ENCODE results near the gene DYNLT2. TPM values are rescaled to one million over a fixed set of nuclear protein-coding genes. Genes with fewer than 3 reads are reported as not detected.

The DYNLT2 gene
- total and polyA plus RNA-seq, 2 of the 13 experiments (the other 11 are each of a cell fraction or from before 2014, with no cell fraction given), result 2.1 to 4.3 TPM

- H3K79me2 ChIP-seq (ENCODE audit: insufficient read depth, low read length), result peaks cover 16% of the 10 kb centered on the region
- FAIRE-seq (peak; percentile 89), ATAC-seq (peak; percentile 89), DNase-seq (ENCODE audit: low spot score) (peak; percentile 82)
- H4K20me1 ChIP-seq (ENCODE audit: insufficient read depth, low read length), result no peaks in the 10 kb centered on the region
- intact Hi-C loops (cut with micrococcal nuclease; ENCODE audit: unreplicated experiment) (loop anchor here (1.0 to 2.0 kb wide), 7 partner anchors 9 to 833 kb away; partner anchors contain the start of genes DYNLT2 and ERMARD), in situ Hi-C loops (cut with HindIII; ENCODE audit: extremely low pct_ligation_motif_present, low pct_unique_long_range_greater_than_20kb) (loop anchor here (5.0 kb wide), 1 partner anchor 92 kb away; no protein-coding TSS in a partner anchor)
- H3K4me3 ChIP-seq (replicated peaks in 1 of 3; ENCODE audit: insufficient read depth in 1 of 3, low read depth in 2 of 3, low read length in 3 of 3), result peak overlapping the region; percentile 64 to 80 (median 65)
- H3K27ac ChIP-seq (ENCODE audit: extremely low read length, insufficient read depth, low read length), result peak overlapping the region; percentile 85
- CTCF ChIA-PET (ENCODE audit: low intra/inter-chr PET ratio, low total read pairs), result interaction anchor here (0.7 to 1.9 kb wide), 4 partner anchors 9 to 740 kb away, joined by 3 to 15 read pairs (median 4); no protein-coding TSS in a partner anchor
- 0% methylated on average over 53 of the region's 61 CpGs for WGBS (ENCODE audit: low lambda C conversion rate)
- no peaks in the 10 kb centered on the region for H3K27me3 ChIP-seq (ENCODE audit: control insufficient read depth in 1 of 2, insufficient read depth in 2 of 2, low read length in 2 of 2)
- peaks cover 58% of the 10 kb centered on the region for H3K4me1 ChIP-seq (ENCODE audit: insufficient read depth, low read length)
- peak overlapping the region; percentile 93 for H2AFZ ChIP-seq (ENCODE audit: low read length)
- TSS peak; percentile 78 for BruUV-seq (replicated peaks)
- H3K36me3 ChIP-seq (replicated peaks in 1 of 2; ENCODE audit: control insufficient read depth in 1 of 2, insufficient read depth in 2 of 2, low read length in 2 of 2), result no peaks in the 10 kb centered on the region
- no peaks in the 10 kb centered on the region for H3K9me3 ChIP-seq (ENCODE audit: low read length)
- H3K4me2 ChIP-seq (ENCODE audit: low read depth, low read length), result peak overlapping the region; percentile 93
- peak overlapping the region; percentile 64 for H3K9ac ChIP-seq (ENCODE audit: insufficient read depth, low read depth, low read length)
- POLR2A ChIA-PET, result interaction anchor here (0.5 to 3.9 kb wide), 23 partner anchors 10 to 763 kb away, joined by 3 to 198 read pairs (median 4); partner anchors contain the start of genes C6orf120, DYNLT2, ERMARD and FAM120B
- TF ChIP-seq NFYB (CRISPR knock-in tag; IDR thresholded peaks at IDR 0.05) (no peak), YY1 (IDR thresholded peaks at IDR 0.05; ENCODE audit: insufficient read depth, insufficient replicate concordance, low read depth, low read length) (peak; percentile 78), STAG1 (CRISPR knock-in tag; IDR thresholded peaks at IDR 0.05) (peak; percentile 96), NKX3-1 (CRISPR knock-in tag; IDR thresholded peaks at IDR 0.05) (no peak), ZNF335 (CRISPR knock-in tag; IDR thresholded peaks at IDR 0.05) (no peak), SNRNP70 (IDR thresholded peaks at IDR 0.05; ENCODE audit: low read depth, low read length) (no peak), ATRX (CRISPR knock-in tag; IDR thresholded peaks at IDR 0.05; ENCODE audit: borderline replicate concordance) (no peak), ATF6 (CRISPR knock-in tag; conservative IDR thresholded peaks at IDR 0.05) (no peak)
- TF ChIP-seq, protein P1, sequence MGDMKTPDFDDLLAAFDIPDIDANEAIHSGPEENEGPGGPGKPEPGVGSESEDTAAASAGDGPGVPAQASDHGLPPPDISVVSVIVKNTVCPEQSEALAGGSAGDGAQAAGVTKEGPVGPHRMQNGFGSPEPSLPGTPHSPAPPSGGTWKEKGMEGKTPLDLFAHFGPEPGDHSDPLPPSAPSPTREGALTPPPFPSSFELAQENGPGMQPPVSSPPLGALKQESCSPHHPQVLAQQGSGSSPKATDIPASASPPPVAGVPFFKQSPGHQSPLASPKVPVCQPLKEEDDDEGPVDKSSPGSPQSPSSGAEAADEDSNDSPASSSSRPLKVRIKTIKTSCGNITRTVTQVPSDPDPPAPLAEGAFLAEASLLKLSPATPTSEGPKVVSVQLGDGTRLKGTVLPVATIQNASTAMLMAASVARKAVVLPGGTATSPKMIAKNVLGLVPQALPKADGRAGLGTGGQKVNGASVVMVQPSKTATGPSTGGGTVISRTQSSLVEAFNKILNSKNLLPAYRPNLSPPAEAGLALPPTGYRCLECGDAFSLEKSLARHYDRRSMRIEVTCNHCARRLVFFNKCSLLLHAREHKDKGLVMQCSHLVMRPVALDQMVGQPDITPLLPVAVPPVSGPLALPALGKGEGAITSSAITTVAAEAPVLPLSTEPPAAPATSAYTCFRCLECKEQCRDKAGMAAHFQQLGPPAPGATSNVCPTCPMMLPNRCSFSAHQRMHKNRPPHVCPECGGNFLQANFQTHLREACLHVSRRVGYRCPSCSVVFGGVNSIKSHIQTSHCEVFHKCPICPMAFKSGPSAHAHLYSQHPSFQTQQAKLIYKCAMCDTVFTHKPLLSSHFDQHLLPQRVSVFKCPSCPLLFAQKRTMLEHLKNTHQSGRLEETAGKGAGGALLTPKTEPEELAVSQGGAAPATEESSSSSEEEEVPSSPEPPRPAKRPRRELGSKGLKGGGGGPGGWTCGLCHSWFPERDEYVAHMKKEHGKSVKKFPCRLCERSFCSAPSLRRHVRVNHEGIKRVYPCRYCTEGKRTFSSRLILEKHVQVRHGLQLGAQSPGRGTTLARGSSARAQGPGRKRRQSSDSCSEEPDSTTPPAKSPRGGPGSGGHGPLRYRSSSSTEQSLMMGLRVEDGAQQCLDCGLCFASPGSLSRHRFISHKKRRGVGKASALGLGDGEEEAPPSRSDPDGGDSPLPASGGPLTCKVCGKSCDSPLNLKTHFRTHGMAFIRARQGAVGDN (CRISPR knock-in tag; IDR thresholded peaks at IDR 0.05), result peak; percentile 92
- TF ChIP-seq, protein P2, sequence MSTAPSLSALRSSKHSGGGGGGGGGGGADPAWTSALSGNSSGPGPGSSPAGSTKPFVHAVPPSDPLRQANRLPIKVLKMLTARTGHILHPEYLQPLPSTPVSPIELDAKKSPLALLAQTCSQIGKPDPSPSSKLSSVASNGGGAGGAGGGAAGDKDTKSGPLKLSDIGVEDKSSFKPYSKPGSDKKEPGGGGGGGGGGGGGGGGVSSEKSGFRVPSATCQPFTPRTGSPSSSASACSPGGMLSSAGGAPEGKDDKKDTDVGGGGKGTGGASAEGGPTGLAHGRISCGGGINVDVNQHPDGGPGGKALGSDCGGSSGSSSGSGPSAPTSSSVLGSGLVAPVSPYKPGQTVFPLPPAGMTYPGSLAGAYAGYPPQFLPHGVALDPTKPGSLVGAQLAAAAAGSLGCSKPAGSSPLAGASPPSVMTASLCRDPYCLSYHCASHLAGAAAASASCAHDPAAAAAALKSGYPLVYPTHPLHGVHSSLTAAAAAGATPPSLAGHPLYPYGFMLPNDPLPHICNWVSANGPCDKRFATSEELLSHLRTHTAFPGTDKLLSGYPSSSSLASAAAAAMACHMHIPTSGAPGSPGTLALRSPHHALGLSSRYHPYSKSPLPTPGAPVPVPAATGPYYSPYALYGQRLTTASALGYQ (CRISPR knock-in tag; IDR thresholded peaks at IDR 0.05), result no peak
- TF ChIP-seq, protein P3, sequence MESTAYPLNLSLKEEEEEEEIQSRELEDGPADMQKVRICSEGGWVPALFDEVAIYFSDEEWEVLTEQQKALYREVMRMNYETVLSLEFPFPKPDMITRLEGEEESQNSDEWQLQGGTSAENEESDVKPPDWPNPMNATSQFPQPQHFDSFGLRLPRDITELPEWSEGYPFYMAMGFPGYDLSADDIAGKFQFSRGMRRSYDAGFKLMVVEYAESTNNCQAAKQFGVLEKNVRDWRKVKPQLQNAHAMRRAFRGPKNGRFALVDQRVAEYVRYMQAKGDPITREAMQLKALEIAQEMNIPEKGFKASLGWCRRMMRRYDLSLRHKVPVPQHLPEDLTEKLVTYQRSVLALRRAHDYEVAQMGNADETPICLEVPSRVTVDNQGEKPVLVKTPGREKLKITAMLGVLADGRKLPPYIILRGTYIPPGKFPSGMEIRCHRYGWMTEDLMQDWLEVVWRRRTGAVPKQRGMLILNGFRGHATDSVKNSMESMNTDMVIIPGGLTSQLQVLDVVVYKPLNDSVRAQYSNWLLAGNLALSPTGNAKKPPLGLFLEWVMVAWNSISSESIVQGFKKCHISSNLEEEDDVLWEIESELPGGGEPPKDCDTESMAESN (CRISPR knock-in tag; conservative IDR thresholded peaks at IDR 0.05), result peak; percentile 93
These were observed 38.9 kb upstream of the DYNLT2 start for GRCh38 chr6:169789944-169790927.

Data from HepG2 (cell line).